ENCODE data around the gene ADH5.

DNA sequence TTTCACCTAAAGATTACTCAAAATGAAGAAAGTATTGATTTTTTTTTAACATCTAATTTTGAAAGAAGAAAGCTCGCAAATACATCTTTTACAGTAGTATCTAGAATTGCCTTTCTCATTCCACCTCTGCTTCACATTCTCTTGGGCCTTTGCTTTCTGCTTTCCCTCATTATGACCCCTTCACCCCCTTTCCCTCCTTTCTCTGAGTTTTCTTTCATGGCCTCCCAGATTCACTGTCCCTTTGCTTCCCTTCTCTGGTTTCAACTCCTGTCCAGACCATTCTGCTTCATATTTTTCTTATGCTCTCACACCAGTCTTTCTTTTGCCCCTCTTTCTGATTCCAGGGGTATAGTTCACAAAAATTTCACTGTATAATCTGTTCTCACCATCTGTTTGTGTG is 29.0 kb downstream of the ADH5 start:
- TF ChIP-seq, protein P1, sequence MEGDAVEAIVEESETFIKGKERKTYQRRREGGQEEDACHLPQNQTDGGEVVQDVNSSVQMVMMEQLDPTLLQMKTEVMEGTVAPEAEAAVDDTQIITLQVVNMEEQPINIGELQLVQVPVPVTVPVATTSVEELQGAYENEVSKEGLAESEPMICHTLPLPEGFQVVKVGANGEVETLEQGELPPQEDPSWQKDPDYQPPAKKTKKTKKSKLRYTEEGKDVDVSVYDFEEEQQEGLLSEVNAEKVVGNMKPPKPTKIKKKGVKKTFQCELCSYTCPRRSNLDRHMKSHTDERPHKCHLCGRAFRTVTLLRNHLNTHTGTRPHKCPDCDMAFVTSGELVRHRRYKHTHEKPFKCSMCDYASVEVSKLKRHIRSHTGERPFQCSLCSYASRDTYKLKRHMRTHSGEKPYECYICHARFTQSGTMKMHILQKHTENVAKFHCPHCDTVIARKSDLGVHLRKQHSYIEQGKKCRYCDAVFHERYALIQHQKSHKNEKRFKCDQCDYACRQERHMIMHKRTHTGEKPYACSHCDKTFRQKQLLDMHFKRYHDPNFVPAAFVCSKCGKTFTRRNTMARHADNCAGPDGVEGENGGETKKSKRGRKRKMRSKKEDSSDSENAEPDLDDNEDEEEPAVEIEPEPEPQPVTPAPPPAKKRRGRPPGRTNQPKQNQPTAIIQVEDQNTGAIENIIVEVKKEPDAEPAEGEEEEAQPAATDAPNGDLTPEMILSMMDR (IDR thresholded peaks at IDR 0.05) = no peak
- TF ChIP-seq EZH2 (IDR thresholded peaks at IDR 0.05; ENCODE audit: borderline replicate concordance, insufficient read depth, low read depth, low read length, poor library complexity, severe bottlenecking) = no peak
